ENCODE measurements around the gene STX18. TPM values are rescaled to one million over a fixed set of nuclear protein-coding genes. Genes with fewer than 3 reads are reported as not detected.

STX18 gene
- total RNA-seq, 1 experiment from 2014 or later, result 20.9 TPM

GRCh38 chr4:4395371-4395770 is 146.5 kb downstream of the STX18 start:
- no peak for DNase-seq
- TF ChIP-seq CTCF (conservative IDR thresholded peaks at IDR 0.05), result no peak
- H2BK5ac ChIP-seq (ENCODE audit: insufficient read length, low read length), result no peak overlapping the region
- no peak overlapping the region for H3K9ac ChIP-seq (ENCODE audit: extremely low read depth, insufficient read length, low read length)
- Mint-ChIP-seq H3K4me1 (peaks cover 14 to 17% of the 10 kb centered on the region in 2 experiments), H3K9me3 (peaks cover 0 to 2% of the 10 kb centered on the region in 2 experiments; a peak in 2 of 5 replicates), H3K27me3 (ENCODE audit: low read depth) (peaks cover 44% of the 10 kb centered on the region), H3K27ac (no peak overlapping the region), H3K36me3 (ENCODE audit: insufficient read depth in 1 of 3, low read depth in 3 of 3) (peaks cover 0 to 22% (median 16%) of the 10 kb centered on the region in 3 experiments; a peak in 5 of 7 replicates), H3K4me3 (no peak overlapping the region)
- no peak overlapping the region for H4K8ac ChIP-seq (replicated peaks; ENCODE audit: insufficient read length, low read depth, low read length)
- no peak overlapping the region for H2BK15ac ChIP-seq (ENCODE audit: low read depth, low read length)
- H3K4me2 ChIP-seq (ENCODE audit: insufficient read depth, insufficient read length, low read length), result no peak overlapping the region
- H3K23ac ChIP-seq (ENCODE audit: insufficient read length, low read depth, low read length), result no peak overlapping the region
- H3K4me1 ChIP-seq (ENCODE audit: insufficient read depth, low read length), result peaks cover 5% of the 10 kb centered on the region; the same call in 1 of the 2 replicates
- no peak overlapping the region for H2AK5ac ChIP-seq (ENCODE audit: insufficient read length, low read length)
- H3K23me2 ChIP-seq (ENCODE audit: insufficient read length, low read depth, low read length, poor library complexity, severe bottlenecking), result no peaks in the 10 kb centered on the region
- no peak overlapping the region for H3K14ac ChIP-seq (ENCODE audit: insufficient read depth, low read length)
- no peak overlapping the region for H3K18ac ChIP-seq (ENCODE audit: insufficient read length, low read depth, low read length)
- no peaks in the 10 kb centered on the region for H3K79me1 ChIP-seq (ENCODE audit: insufficient read depth, low read depth, low read length, poor library complexity, severe bottlenecking)
- WGBS (ENCODE audit: extremely low coverage, insufficient read length, low lambda C conversion rate), result no CpG with 5 or more reads among the region's 9 CpGs
- H3K27me3 ChIP-seq (ENCODE audit: insufficient read depth, low read length), result no peaks in the 10 kb centered on the region
- no peaks in the 10 kb centered on the region for H3K9me3 ChIP-seq (ENCODE audit: control insufficient read depth, low read depth, low read length)
- no peak overlapping the region for H2BK20ac ChIP-seq (ENCODE audit: low read depth, low read length, poor library complexity, severe bottlenecking)
- H2BK12ac ChIP-seq (ENCODE audit: insufficient read length, low read depth, low read length), result no peak overlapping the region
- no peak overlapping the region for H3K56ac ChIP-seq (ENCODE audit: insufficient read length, low read depth, low read length)
- H3K79me2 ChIP-seq (ENCODE audit: insufficient read depth, low read length), result no peaks in the 10 kb centered on the region
- H4K5ac ChIP-seq (ENCODE audit: insufficient read length, low read depth, low read length), result no peak overlapping the region
- H4K20me1 ChIP-seq (ENCODE audit: control insufficient read depth, insufficient read depth, insufficient read length), result no peaks in the 10 kb centered on the region
- no peak overlapping the region for H2AFZ ChIP-seq (ENCODE audit: low read length)
- H2BK120ac ChIP-seq (ENCODE audit: low read depth, low read length, poor library complexity, severe bottlenecking), result no peak overlapping the region
- no peak overlapping the region for H4K91ac ChIP-seq (ENCODE audit: insufficient read length, low read depth, low read length)
- no peak overlapping the region for H3T11ph ChIP-seq (ENCODE audit: low read length)
- H3K4ac ChIP-seq (ENCODE audit: low read depth, low read length), result no peak overlapping the region
- H3K27ac ChIP-seq (ENCODE audit: insufficient read length, low read depth, low read length), result no peak overlapping the region
